Activated CD8-positive, alpha-beta T cell treated with anti-CD3 and anti-CD28 coated beads for 36 hours (primary cell): ENCODE results near the gene CIB2. TPM values are rescaled to one million over a fixed set of nuclear protein-coding genes. Genes with fewer than 3 reads are reported as not detected.

ENCODE experiments used
- ATAC-seq: fragments of 200-7000 bp; cut with Tn5 transposase; one replicate; pipeline ENCODE4 v1.10.0; 2021; ENCODE audit warnings: mild to moderate bottlenecking, moderate library complexity
- CTCF ChIA-PET: fragments of 350-600 bp; sonication (Branson Sonifier 250); formaldehyde crosslinking; loops from one replicate; lab custom pipeline; 2021; ENCODE audit warnings: antibody characterized with exemption; lab: Charles Lee
- POLR2A ChIA-PET: fragments of 350-600 bp; sonication (Branson Sonifier 250); formaldehyde crosslinking; loops from one replicate; lab custom pipeline; 2021; ENCODE audit warnings: antibody characterized with exemption; lab: Charles Lee
- DNase-seq: peaks from one replicate; pipeline ENCODE4 v3.0.0-alpha.2; 2020
- H3K27ac Mint-ChIP-seq: one replicate; pipeline ENCODE4 v1.8.0; 2021; ENCODE audit warnings: mild to moderate bottlenecking, mixed read lengths
- H3K27me3 Mint-ChIP-seq: one replicate; pipeline ENCODE4 v1.8.0; 2021; ENCODE audit warnings: mixed read lengths
- H3K36me3 Mint-ChIP-seq: one replicate; pipeline ENCODE4 v1.8.0; 2021; ENCODE audit warnings: low read depth, mixed read lengths
- H3K4me1 Mint-ChIP-seq: one replicate; pipeline ENCODE4 v1.8.0; 2021; ENCODE audit warnings: low read depth, mixed read lengths
- H3K4me3 Mint-ChIP-seq: one replicate; pipeline ENCODE4 v1.8.0; 2021; ENCODE audit warnings: mild to moderate bottlenecking, moderate library complexity, mixed read lengths
- H3K9me3 Mint-ChIP-seq: one replicate; pipeline ENCODE4 v1.8.0; 2021; ENCODE audit warnings: mixed read lengths
- intact Hi-C: fragments of 100-400 bp; cut with micrococcal nuclease; formaldehyde crosslinking; loops from one replicate; pipeline ENCODE4 v1.10.0; 2022
- total RNA-seq, 2 experiments: library from RNA; stranded (reverse); gene quantifications; one replicate each; pipeline ENCODE4 v1.2.3, GENCODE V29; 2021
- TF ChIP-seq, protein P1 (sequence below): fragments of 200-600 bp; IDR thresholded peaks from one replicate; pipeline ENCODE4 v1.8.0; 2022; ENCODE audit warnings: antibody characterized with exemption, mild to moderate bottlenecking

CIB2 gene
- total RNA-seq, 2 experiments from 2014 or later: 1.6 TPM

DNA sequence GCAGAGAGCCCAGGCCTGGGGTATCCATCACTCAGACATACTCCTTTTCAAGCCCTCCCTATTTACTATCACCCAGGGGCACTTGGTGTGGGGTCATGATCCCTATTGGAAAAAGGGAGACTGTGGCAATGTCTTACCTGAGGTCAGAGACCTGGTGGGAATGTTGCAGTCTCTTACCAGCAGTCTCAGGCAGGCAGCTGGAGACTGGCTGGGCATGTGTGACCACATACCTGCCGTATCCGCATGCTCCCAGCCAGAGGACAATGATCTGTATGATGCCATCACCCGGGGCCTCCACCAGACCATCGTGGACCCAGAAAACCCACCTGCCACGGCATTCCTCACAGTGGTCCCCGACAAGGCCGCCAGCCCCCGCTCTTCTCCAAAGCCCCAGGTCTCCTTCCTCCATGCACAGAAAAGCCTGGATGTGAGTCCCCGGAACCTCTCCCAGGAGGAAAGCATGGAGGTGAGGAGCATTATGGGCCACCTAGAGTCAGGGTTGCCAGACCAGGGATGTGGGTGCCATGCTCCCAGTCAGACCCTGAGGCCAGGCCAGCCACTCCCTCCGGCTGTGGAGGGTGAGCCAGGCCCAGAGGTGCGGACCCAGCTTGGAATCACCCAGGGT, 33.0 kb downstream of the CIB2 start:
- TF ChIP-seq, protein P1, sequence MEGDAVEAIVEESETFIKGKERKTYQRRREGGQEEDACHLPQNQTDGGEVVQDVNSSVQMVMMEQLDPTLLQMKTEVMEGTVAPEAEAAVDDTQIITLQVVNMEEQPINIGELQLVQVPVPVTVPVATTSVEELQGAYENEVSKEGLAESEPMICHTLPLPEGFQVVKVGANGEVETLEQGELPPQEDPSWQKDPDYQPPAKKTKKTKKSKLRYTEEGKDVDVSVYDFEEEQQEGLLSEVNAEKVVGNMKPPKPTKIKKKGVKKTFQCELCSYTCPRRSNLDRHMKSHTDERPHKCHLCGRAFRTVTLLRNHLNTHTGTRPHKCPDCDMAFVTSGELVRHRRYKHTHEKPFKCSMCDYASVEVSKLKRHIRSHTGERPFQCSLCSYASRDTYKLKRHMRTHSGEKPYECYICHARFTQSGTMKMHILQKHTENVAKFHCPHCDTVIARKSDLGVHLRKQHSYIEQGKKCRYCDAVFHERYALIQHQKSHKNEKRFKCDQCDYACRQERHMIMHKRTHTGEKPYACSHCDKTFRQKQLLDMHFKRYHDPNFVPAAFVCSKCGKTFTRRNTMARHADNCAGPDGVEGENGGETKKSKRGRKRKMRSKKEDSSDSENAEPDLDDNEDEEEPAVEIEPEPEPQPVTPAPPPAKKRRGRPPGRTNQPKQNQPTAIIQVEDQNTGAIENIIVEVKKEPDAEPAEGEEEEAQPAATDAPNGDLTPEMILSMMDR: no peak
- H3K27ac Mint-ChIP-seq: no peak overlapping the region

DNA sequence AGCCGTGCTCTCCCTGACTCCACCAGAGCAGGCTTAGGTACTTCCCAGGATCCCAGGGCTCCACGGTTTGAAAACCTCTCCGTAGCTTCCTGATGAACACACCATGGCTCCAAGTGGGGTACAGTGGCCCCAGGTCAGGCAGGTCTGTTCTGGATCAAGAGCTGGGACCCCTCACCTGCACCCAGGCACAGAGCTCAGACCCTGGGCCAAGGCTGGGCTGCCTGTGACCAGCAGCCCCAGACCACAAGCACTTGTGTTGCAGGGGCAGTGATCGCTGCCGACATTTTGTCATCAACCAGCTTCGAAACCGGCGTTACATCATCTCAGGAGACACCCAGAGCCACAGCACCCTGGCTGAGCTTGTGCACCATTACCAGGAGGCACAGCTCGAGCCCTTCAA, 33.6 kb downstream of the CIB2 start:
- no peaks in the 10 kb centered on the region for H3K9me3 Mint-ChIP-seq
- POLR2A ChIA-PET: interaction anchor here (0.5 kb wide), 1 partner anchor 32 kb away, joined by 3 read pairs; no protein-coding TSS in a partner anchor
- TF ChIP-seq, protein P1: no peak
- ATAC-seq (no peak), DNase-seq (no peak)
- no peak overlapping the region for H3K27ac Mint-ChIP-seq
- CTCF ChIA-PET: interaction anchor here (1.0 to 2.2 kb wide), 2 partner anchors 10 to 139 kb away, joined by 3 to 10 read pairs; no protein-coding TSS in a partner anchor
- peaks cover 6% of the 10 kb centered on the region for H3K4me1 Mint-ChIP-seq
- H3K4me3 Mint-ChIP-seq: no peak overlapping the region
- no peaks in the 10 kb centered on the region for H3K36me3 Mint-ChIP-seq
- intact Hi-C loops: no loop called here
- no peaks in the 10 kb centered on the region for H3K27me3 Mint-ChIP-seq

More for the DNA sequence above, 33.0 kb downstream of the CIB2 start:
- Mint-ChIP-seq H3K36me3 (no peaks in the 10 kb centered on the region), H3K27me3 (no peaks in the 10 kb centered on the region), H3K4me3 (no peak overlapping the region), H3K9me3 (no peaks in the 10 kb centered on the region), H3K4me1 (peaks cover 12% of the 10 kb centered on the region)
- no peak for DNase-seq
- no peak for ATAC-seq
- ChIA-PET POLR2A (interaction anchor here (0.5 to 0.7 kb wide), 3 partner anchors 33 to 88 kb away, joined by 3 to 4 read pairs (median 3); no protein-coding TSS in a partner anchor), CTCF (interaction anchor here (1.0 to 1.2 kb wide), 3 partner anchors 10 to 139 kb away, joined by 3 to 5 read pairs (median 4); no protein-coding TSS in a partner anchor)
- intact Hi-C loops: no loop called here

DNA sequence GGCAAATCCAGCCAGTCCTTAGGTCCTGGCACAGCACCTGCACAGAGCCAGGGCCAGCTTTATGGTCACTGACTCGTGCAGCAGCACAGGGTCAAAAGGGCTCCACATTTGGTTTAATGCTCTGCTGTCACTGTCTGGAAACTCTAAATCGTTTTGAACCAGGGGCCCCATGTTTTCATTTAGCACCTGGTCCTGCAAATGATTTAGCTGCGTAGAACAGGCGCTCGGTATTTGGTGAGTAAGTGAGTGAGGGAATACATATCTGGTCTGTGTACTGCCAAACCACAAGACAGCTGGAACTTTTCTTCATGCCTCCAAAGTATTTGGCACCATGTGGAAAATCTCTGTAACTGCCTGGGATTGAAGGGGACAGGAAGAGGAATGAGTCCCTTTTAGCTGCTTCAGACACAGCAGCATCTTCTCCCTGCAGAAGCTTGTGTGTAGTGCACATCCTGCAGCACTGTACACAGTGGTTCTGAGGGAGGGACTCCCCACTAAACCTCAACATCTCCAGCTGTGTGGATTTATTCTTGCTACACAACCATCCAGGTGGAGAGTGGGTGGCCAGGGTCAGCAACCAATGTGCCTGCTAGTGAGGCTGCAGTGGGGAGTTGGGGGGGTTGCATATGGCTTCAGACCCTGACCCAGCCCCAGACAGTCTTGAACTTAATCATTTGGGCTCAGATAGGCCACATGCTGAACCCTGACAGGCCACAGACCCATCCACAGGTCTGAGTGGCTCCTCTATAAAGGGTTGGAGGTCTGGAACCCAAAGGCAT, 37.8 kb downstream of the CIB2 start:
- intact Hi-C loops: no loop called here

DNA sequence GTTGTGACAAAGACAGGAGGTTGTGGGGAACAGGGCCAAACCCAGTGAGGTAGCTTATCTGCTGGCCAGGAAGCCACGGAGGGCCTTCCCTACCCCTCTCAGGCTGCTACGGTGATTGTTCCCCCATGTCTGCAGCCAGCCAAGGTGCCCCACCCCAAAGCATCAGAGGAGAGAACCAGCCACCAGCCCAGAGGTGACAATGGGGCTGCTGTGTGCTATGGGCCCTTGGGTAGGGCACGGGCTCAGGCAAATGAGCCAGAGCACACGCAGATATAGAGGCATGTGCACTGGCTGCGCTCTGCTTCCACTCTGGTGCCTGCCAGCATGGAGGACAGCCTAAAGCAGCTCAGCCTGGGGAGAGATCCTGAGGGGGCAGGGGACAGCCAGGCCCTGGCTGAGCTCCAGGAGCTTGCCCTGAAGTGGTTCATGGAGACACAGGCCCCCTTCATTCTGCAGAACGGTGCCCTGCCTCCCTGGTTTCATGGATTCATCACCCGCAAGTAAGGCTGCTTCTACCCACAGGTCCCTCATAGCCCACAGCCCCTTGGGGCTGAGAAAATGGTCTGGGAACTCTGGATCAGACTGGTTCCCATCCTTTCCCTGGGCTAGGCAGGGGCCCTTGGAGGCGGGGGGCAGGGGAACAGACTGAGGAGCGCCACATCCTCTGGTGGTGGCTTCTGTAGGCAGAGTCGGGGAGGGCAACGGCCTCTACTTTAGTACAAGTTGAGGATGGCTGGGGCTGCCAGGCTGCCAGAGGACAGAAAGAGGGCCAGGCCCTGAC, 38.8 kb downstream of the CIB2 start, which contains the start of gene SH2D7:
TSS of gene SH2D7 (plus strand) at position 301 of the 781 bp plus-strand sequence. CDS start at position 325, 24 bp downstream.
- POLR2A ChIA-PET: interaction anchor here (0.6 to 1.6 kb wide), 3 partner anchors 11 to 150 kb away, joined by 3 to 9 read pairs (median 4); no protein-coding TSS in a partner anchor
- H3K27ac Mint-ChIP-seq: no peak within 1 kb of the TSS
- CTCF ChIA-PET: interaction anchor here (1.3 to 2.4 kb wide), 5 partner anchors 16 to 126 kb away, joined by 3 to 11 read pairs (median 3); no protein-coding TSS in a partner anchor

More for the DNA sequence above, 37.8 kb downstream of the CIB2 start:
- ATAC-seq (no peak), DNase-seq (peak; percentile 2)
- H3K27ac Mint-ChIP-seq: no peak overlapping the region
- ChIA-PET POLR2A (interaction anchor here (0.6 to 1.6 kb wide), 3 partner anchors 10 to 149 kb away, joined by 3 to 9 read pairs (median 4); no protein-coding TSS in a partner anchor), CTCF (interaction anchor here (0.9 to 2.4 kb wide), 6 partner anchors 10 to 147 kb away, joined by 3 to 11 read pairs (median 4); no protein-coding TSS in a partner anchor)
- peaks cover 4% of the 10 kb centered on the region for H3K4me1 Mint-ChIP-seq
- TF ChIP-seq, protein P1: no peak
- no peak overlapping the region for H3K4me3 Mint-ChIP-seq
- H3K36me3 Mint-ChIP-seq: no peaks in the 10 kb centered on the region
- no peaks in the 10 kb centered on the region for H3K27me3 Mint-ChIP-seq
- no peaks in the 10 kb centered on the region for H3K9me3 Mint-ChIP-seq

More for the DNA sequence above, 38.8 kb downstream of the CIB2 start, which contains the start of gene SH2D7:
- no peak for ATAC-seq
- TF ChIP-seq, protein P1: no peak
- DNase-seq: peak; percentile 2
- intact Hi-C loops: no loop called here
- no peaks in the 10 kb centered on the region for H3K9me3 Mint-ChIP-seq
- no peaks in the 10 kb centered on the region for H3K27me3 Mint-ChIP-seq
- H3K4me1 Mint-ChIP-seq: peaks cover 4% of the 10 kb centered on the region
- no peak within 1 kb of the TSS for H3K4me3 Mint-ChIP-seq
- no peaks in the 10 kb centered on the region for H3K36me3 Mint-ChIP-seq
